ENCODE data around the gene AP3D1.

DNA sequence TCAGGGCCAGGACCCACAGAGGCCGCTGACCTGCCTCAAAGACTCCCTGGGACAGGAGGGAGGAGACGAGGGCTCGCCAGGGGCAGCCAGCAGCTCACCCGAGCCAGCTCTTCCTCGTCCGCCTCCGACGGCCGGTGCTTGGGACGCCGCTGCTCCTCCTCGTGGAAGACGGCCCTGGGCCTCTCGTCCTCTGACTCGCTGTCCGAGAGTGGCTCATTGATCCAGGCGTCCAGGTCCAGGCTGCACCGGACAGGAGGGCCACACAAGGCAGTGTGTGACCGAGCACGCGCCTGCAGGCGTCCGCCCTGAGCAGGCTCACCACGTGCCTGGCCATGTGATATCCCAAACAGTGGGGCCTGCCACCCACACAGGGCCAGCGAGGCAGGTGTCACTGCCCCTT lies 34.9 kb downstream of the AP3D1 start:
- TF ChIP-seq, protein P1, sequence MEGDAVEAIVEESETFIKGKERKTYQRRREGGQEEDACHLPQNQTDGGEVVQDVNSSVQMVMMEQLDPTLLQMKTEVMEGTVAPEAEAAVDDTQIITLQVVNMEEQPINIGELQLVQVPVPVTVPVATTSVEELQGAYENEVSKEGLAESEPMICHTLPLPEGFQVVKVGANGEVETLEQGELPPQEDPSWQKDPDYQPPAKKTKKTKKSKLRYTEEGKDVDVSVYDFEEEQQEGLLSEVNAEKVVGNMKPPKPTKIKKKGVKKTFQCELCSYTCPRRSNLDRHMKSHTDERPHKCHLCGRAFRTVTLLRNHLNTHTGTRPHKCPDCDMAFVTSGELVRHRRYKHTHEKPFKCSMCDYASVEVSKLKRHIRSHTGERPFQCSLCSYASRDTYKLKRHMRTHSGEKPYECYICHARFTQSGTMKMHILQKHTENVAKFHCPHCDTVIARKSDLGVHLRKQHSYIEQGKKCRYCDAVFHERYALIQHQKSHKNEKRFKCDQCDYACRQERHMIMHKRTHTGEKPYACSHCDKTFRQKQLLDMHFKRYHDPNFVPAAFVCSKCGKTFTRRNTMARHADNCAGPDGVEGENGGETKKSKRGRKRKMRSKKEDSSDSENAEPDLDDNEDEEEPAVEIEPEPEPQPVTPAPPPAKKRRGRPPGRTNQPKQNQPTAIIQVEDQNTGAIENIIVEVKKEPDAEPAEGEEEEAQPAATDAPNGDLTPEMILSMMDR (IDR thresholded peaks at IDR 0.05): no peak
- no peak for TF ChIP-seq POLR2AphosphoS5 (IDR thresholded peaks at IDR 0.05)
- no peak for TF ChIP-seq POLR2A (IDR thresholded peaks at IDR 0.05)
- no peak for TF ChIP-seq EP300 (IDR thresholded peaks at IDR 0.05)
